Adrenal gland (tissue), 12 donors: ENCODE measurements around the gene DCLK2. TPM values are rescaled to one million over a fixed set of nuclear protein-coding genes. Genes with fewer than 3 reads are reported as not detected.

Experiments used
- DNase-seq, 7 donors: peaks; one replicate each; pipeline ENCODE4 v3.0.0-alpha.2; 2019 to 2020
- H3K27ac ChIP-seq, 5 donors: fragments of 200-600 bp; sonication (generic) in 4 of 5; 1 replicate in 3 of 5; 2 replicates in 2 of 5; pipeline versions ENCODE4 v1.5.1 to v1.8.0; 2016 to 2020; ENCODE audit warnings: mild to moderate bottlenecking in 1 of 5
- H3K27me3 ChIP-seq: fragments of 200-600 bp; 2 replicates; pipeline ENCODE4 v1.8.0; 2021
- H3K36me3 ChIP-seq, 2 donors: fragments of 200-600 bp; replicated peaks in 1 of 2; 1 replicate in 1 of 2; 2 replicates in 1 of 2; pipeline versions ENCODE4 v1.5.1 to v1.8.0; 2018 to 2022
- H3K4me1 ChIP-seq, 2 donors: fragments of 200-600 bp; replicated peaks in 1 of 2; 1 replicate in 1 of 2; 2 replicates in 1 of 2; pipeline versions ENCODE4 v1.5.1 to v1.8.0; 2018 to 2021
- H3K4me3 ChIP-seq, 4 donors: fragments of 200-600 bp; sonication (generic) in 3 of 4; one replicate each; pipeline ENCODE4 v1.5.1; 2016 to 2018
- H3K9me3 ChIP-seq, 3 donors: fragments of 200-600 bp; sonication (generic) in 1 of 3; replicated peaks in 1 of 3; 1 replicate in 2 of 3; 2 replicates in 1 of 3; pipeline versions ENCODE4 v1.5.1 to v1.8.0; 2016 to 2021
- CTCF ChIP-seq, 6 experiments: fragments of 450-650 bp in 4 of 6; fragments of 200-600 bp in 2 of 6; sonication (generic) in 1 of 6; IDR thresholded peaks; 1 replicate in 5 of 6; 2 replicates in 1 of 6; pipeline versions ENCODE4 v1.5.1 to v1.8.0; 2016 to 2021; ENCODE audit warnings: antibody characterized with exemption in 6 of 6, mild to moderate bottlenecking in 2 of 6, moderate library complexity in 1 of 6
- POLR2A ChIP-seq, 2 donors: fragments of 450-650 bp; IDR thresholded peaks; one replicate each; pipeline ENCODE4 v1.6.1; 2017; ENCODE audit warnings: antibody characterized with exemption in 2 of 2, mild to moderate bottlenecking in 2 of 2, moderate library complexity in 1 of 2
- WGBS, 4 donors: extraction: QIAGEN DNeasy Blood & Tissue Kit in 2 of 4; methylation state at CpG; one replicate each; pipeline versions ENCODE4 v1.1.5 to v1.1.7; 2013 to 2017; 5-methylcytosine and 5-hydroxymethylcytosine counted together
- intact Hi-C, 2 donors: fragments of 100-400 bp; cut with DNase I; formaldehyde crosslinking; loops; one replicate each; pipeline versions ENCODE4 v1.14.1 to v1.15.0; 2022 to 2023
- polyA plus RNA-seq, 3 donors: library from polyadenylated mRNA; stranded (reverse); fragments of 200-250 nt in 2 of 3; fragments of 350-450 nt in 1 of 3; fragmentation: Illumina TruSeq in 1 of 3; extraction: RNeasy Lipid Tissue Mini Kit (QIAGEN cat#74804) in 1 of 3; gene quantifications; one replicate each; pipeline ENCODE4 v1.2.3, GENCODE V29; 2013 to 2014
- total RNA-seq, 9 donors: library from RNA; depleted of rRNA in 4 of 9; stranded (reverse); fragments of >200 nt in 4 of 9; fragments of 120-200 nt in 1 of 9; fragmentation: NEBNext Ultra II Directional in 1 of 9; extraction: Animal tissue kit (Norgen Biotek cat#: 25700) in 1 of 9; gene quantifications; one replicate each; pipeline versions ENCODE4 v1.1.0 to v1.2.4, GENCODE V29; 2013 to 2023
- donor health status: healthy with polysubstance abuse.
- donor health status: Bipolar disorder and iron deficiency.
- donor health status: DM: yes; HTN: yes; CAD: no.
- donor health status: DM: no; HTN: no; CAD: no.
- donor health status: DM: no; HTN: no; CAD: no.
- donor health status: DM: yes; HTN: yes; CAD: no.

The DCLK2 gene
- total and polyA plus RNA-seq, 12 donors, result 2.9 to 11.4 (median 6.3) TPM

DNA sequence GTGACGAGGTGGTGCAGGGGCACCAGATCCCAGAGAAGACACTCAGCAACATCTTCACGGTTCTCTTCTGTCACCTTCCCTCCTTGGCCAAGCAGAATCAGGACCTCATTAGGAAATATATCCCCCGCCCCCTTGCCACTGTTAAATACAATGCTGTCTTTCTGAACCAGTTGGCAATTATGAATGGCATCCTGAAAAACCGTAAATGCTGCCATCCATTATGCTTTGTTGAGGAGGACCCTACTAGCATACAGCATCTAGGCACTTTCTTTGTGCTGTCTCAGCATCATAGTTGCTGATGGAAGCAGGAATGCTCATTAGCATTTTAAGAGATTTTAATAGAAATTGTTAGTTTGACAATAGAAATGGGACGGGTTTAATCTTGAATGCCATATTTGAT is 138.5 kb downstream of the DCLK2 start:
- Histone ChIP-seq H3K36me3 (no peaks in the 10 kb centered on the region), H3K27me3 (no peaks in the 10 kb centered on the region), H3K9me3 (no peaks in the 10 kb centered on the region), H3K27ac (no peak overlapping the region), H3K4me3 (no peak overlapping the region), H3K4me1 (no peaks in the 10 kb centered on the region)
- DNase-seq, result no peak
- 84 to 88% (median 86%) methylated on average over 5 of the region's 5 CpGs for WGBS, 4 donors
- TF ChIP-seq POLR2A (IDR thresholded peaks at IDR 0.05) (no peak), CTCF (IDR thresholded peaks at IDR 0.05) (no peak)
- intact Hi-C loops, result loop anchor here (5.0 to 10.0 kb wide), 3 partner anchors 139 to 212 kb away; partner anchors contain the start of gene DCLK2 (in 1 of the 2)

DNA sequence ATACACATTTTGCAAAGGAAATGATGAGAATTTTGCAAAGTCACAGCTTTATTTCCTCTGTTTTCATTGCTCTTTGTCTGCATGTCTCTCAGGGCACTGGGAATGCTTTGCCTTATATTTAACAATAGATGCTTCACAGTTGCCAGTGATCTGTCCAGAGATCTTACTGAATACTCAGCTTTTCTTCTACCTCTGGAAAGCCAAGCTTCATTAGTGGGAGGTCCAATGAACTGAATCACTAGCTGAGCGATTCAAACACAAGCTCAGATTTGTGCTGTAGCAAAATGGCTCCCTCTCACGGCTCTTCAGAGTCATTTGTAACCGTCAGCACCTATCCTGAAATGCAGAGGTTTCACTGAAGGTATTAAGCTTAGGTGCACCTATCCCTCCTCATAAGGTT is 138.9 kb downstream of the DCLK2 start:
- intact Hi-C loops, result loop anchor here (5.0 to 10.0 kb wide), 3 partner anchors 140 to 212 kb away; partner anchors contain the start of gene DCLK2 (in 1 of the 2)
- DNase-seq, result no peak
- Histone ChIP-seq H3K27me3 (no peaks in the 10 kb centered on the region), H3K4me1 (no peaks in the 10 kb centered on the region), H3K4me3 (no peak overlapping the region), H3K36me3 (no peaks in the 10 kb centered on the region), H3K27ac (no peak overlapping the region), H3K9me3 (no peaks in the 10 kb centered on the region)
- 11 to 46% (median 39%) methylated on average over 3 of the region's 3 CpGs for WGBS, 4 donors
- TF ChIP-seq CTCF (IDR thresholded peaks at IDR 0.05), result peak in 5 of 6 experiments; percentile 20 to 43 (median 39)
- no peak for TF ChIP-seq POLR2A (IDR thresholded peaks at IDR 0.05)

- H3K9me3 ChIP-seq, result no peaks in the 10 kb centered on the region
- no peaks in the 10 kb centered on the region for H3K36me3 ChIP-seq
- H3K4me1 ChIP-seq, result no peaks in the 10 kb centered on the region
- no peak for TF ChIP-seq CTCF (IDR thresholded peaks at IDR 0.05)
- no peak for TF ChIP-seq POLR2A (IDR thresholded peaks at IDR 0.05)
- no peaks in the 10 kb centered on the region for H3K27me3 ChIP-seq
- H3K27ac ChIP-seq, result no peak overlapping the region
- WGBS, 4 donors, result 75 to 81% (median 76%) methylated on average over 8 of the region's 8 CpGs
- no peak for DNase-seq
- intact Hi-C loops, result loop anchor here (5.0 to 10.0 kb wide), 3 partner anchors 141 to 213 kb away; partner anchors contain the start of gene DCLK2 (in 1 of the 2)
- H3K4me3 ChIP-seq, result no peak overlapping the region
Observed at GRCh38 chr4:150217808-150218207, 139.6 kb downstream of the DCLK2 start.

- intact Hi-C loops, result loop anchor here (5.0 to 10.0 kb wide), 3 partner anchors 141 to 214 kb away; partner anchors contain the start of gene DCLK2 (in 1 of the 2)
- no peak for DNase-seq
- H3K27me3 ChIP-seq, result no peaks in the 10 kb centered on the region
- no peaks in the 10 kb centered on the region for H3K36me3 ChIP-seq
- H3K4me3 ChIP-seq, result no peak overlapping the region
- TF ChIP-seq POLR2A (IDR thresholded peaks at IDR 0.05) (no peak), CTCF (IDR thresholded peaks at IDR 0.05) (no peak)
- H3K27ac ChIP-seq, result no peak overlapping the region
- no peaks in the 10 kb centered on the region for H3K9me3 ChIP-seq
- no peaks in the 10 kb centered on the region for H3K4me1 ChIP-seq
- WGBS, 4 donors, result 82 to 100% (median 95%) methylated on average over 2 of the region's 2 CpGs
Observed at GRCh38 chr4:150218447-150218846, 140.2 kb downstream of the DCLK2 start.
